HFF-Myc (cell line): ENCODE results near the gene RALGAPA1.

ENCODE experiments used
- DNase-seq: peaks from one replicate; pipeline ENCODE4 v3.0.0-alpha.2; 2011; ENCODE audit warnings: low read depth; ENCODE audit errors: extremely low read depth
- H3K4me3 ChIP-seq: replicated peaks from 2 replicates; pipeline ENCODE4 v1.5.1; 2011; ENCODE audit warnings: low read depth, mild to moderate bottlenecking, control low read depth, low read length
- CTCF ChIP-seq: IDR thresholded peaks from 2 replicates; pipeline ENCODE4 v1.5.1; 2012; ENCODE audit warnings: mild to moderate bottlenecking, low read depth, low read length, control low read depth; ENCODE audit errors: missing control alignments

Gene RALGAPA1

GRCh38 chr14:35725930-35726329 lies 83.2 kb downstream of the RALGAPA1 start:
- no peak for TF ChIP-seq CTCF
- H3K4me3 ChIP-seq, result no peak overlapping the region
- no peak for DNase-seq

GRCh38 chr14:35715079-35715478 lies 94.0 kb downstream of the RALGAPA1 start:
- no peak overlapping the region for H3K4me3 ChIP-seq
- no peak for TF ChIP-seq CTCF
- no peak for DNase-seq

GRCh38 chr14:35712466-35712865 lies 96.6 kb downstream of the RALGAPA1 start:
- H3K4me3 ChIP-seq, result no peak overlapping the region
- no peak for DNase-seq
- TF ChIP-seq CTCF, result no peak

- no peak overlapping the region for H3K4me3 ChIP-seq
- no peak for DNase-seq
- TF ChIP-seq CTCF, result no peak
Measured at GRCh38 chr14:35708062-35708461, 101.0 kb downstream of the RALGAPA1 start.

- DNase-seq, result no peak
- TF ChIP-seq CTCF, result no peak
- no peak overlapping the region for H3K4me3 ChIP-seq
Measured at GRCh38 chr14:35705636-35706035, 103.5 kb downstream of the RALGAPA1 start.

- no peak for TF ChIP-seq CTCF
- no peak for DNase-seq
Measured at GRCh38 chr14:35704793-35705493, 104.2 kb downstream of the RALGAPA1 start.

GRCh38 chr14:35701531-35701930 lies 107.6 kb downstream of the RALGAPA1 start:
- DNase-seq, result no peak
- no peak for TF ChIP-seq CTCF
- no peak overlapping the region for H3K4me3 ChIP-seq

More at GRCh38 chr14:35704793-35705493, 104.2 kb downstream of the RALGAPA1 start:
- no peak overlapping the region for H3K4me3 ChIP-seq
